Measurements from ENCODE around the gene FAM9C.
"Not testable (repeated sequence)": the region's sequence is repeated elsewhere in the genome, so short reads cannot be mapped to it uniquely, and the experiment has no call there.

The FAM9C gene

GRCh38 chrX:13074297-13075262 is 30.2 kb upstream of the FAM9C start:
- DNase-seq = no peak

GRCh38 chrX:13069771-13070416 is 25.5 kb upstream of the FAM9C start:
- no peak for DNase-seq

- DNase-seq = no peak
Measured at GRCh38 chrX:13068651-13069050, 24.2 kb upstream of the FAM9C start.

- DNase-seq = no peak
Measured at GRCh38 chrX:13067773-13068172, 23.4 kb upstream of the FAM9C start.

- DNase-seq = no peak
Measured at GRCh38 chrX:13066391-13066790, 22.0 kb upstream of the FAM9C start.

- DNase-seq = no peak
Measured at GRCh38 chrX:13064599-13065143, 20.3 kb upstream of the FAM9C start.

GRCh38 chrX:13063124-13063523 is 18.7 kb upstream of the FAM9C start:
- DNase-seq = not testable (repeated sequence)

GRCh38 chrX:13062331-13062730 is 17.9 kb upstream of the FAM9C start:
- DNase-seq = not testable (repeated sequence)

GRCh38 chrX:13061215-13061708 is 16.8 kb upstream of the FAM9C start:
- not testable (repeated sequence) for DNase-seq

GRCh38 chrX:13059637-13060499 is 15.4 kb upstream of the FAM9C start:
- no peak for DNase-seq

- DNase-seq = no peak
Measured at GRCh38 chrX:13055486-13055885, 11.1 kb upstream of the FAM9C start.

GRCh38 chrX:13053171-13053570 is 8.8 kb upstream of the FAM9C start:
- DNase-seq = no peak

GRCh38 chrX:13051529-13052172 is 7.2 kb upstream of the FAM9C start:
- DNase-seq = no peak

GRCh38 chrX:13051167-13051528 is 6.7 kb upstream of the FAM9C start:
- DNase-seq = no peak

- DNase-seq = no peak
Measured at GRCh38 chrX:13050151-13050550, 5.7 kb upstream of the FAM9C start.

GRCh38 chrX:13048280-13048679 is 3.9 kb upstream of the FAM9C start:
- no peak for DNase-seq

- DNase-seq = no peak
Measured at GRCh38 chrX:13047759-13048158, 3.3 kb upstream of the FAM9C start.

GRCh38 chrX:13046141-13046855 is 1.9 kb upstream of the FAM9C start:
- no peak for DNase-seq

GRCh38 chrX:13043938-13044337 is 482 bp downstream of the FAM9C start:
- no peak for DNase-seq

- DNase-seq = no peak
Measured at GRCh38 chrX:13043138-13043537, 1.3 kb downstream of the FAM9C start.

- no peak for DNase-seq
Measured at GRCh38 chrX:13036896-13037295, 7.5 kb downstream of the FAM9C start.

GRCh38 chrX:13033193-13033592 is 11.2 kb downstream of the FAM9C start:
- DNase-seq = no peak

Measured in stimulated activated CD4-positive, alpha-beta T cell treated with anti-CD3 and anti-CD28 coated beads, Interleukin-12 subunit alpha, Interleukin-12 subunit beta, amount 100 ng/mL, for 4 hours (primary cell).